ENCODE measurements around the gene SH3BP5L. TPM values are rescaled to one million over a fixed set of nuclear protein-coding genes. Genes with fewer than 3 reads are reported as not detected.

SH3BP5L gene
- total and polyA plus RNA-seq, 2 of the 8 experiments (the other 6 are each of a cell fraction or from before 2014, with no cell fraction given), result 20.2 to 28.4 TPM

- Histone ChIP-seq H2BK5ac (ENCODE audit: low read depth, low read length) (peak within 1 kb of the TSS; percentile 27; the same call in 1 of the 2 replicates), H4K5ac (ENCODE audit: insufficient read length, low read depth, low read length) (peak within 1 kb of the TSS; percentile 53), H3K23me2 (ENCODE audit: low read depth, low read length) (peaks cover 26% of the 10 kb centered on the region), H3K23ac (ENCODE audit: insufficient read length) (no peak within 1 kb of the TSS), H2BK15ac (ENCODE audit: low read length) (peak within 1 kb of the TSS; percentile 61; the same call in 1 of the 2 replicates), H3K14ac (ENCODE audit: insufficient read length) (no peak within 1 kb of the TSS), H3K27ac (ENCODE audit: low read depth, low read length) (peak within 1 kb of the TSS; percentile 75), H3K36me3 (ENCODE audit: control insufficient read depth in 2 of 4, insufficient read depth in 4 of 4, low read length in 3 of 4) (peaks cover 3 to 17% (median 11%) of the 10 kb centered on the region in 4 experiments; a peak in 7 of 8 replicates), H3K4me2 (ENCODE audit: insufficient read depth in 1 of 2, low read depth in 2 of 2, low read length in 2 of 2) (peak within 1 kb of the TSS; percentile 80 to 99), H2BK20ac (ENCODE audit: low read length) (no peak within 1 kb of the TSS), H3K4ac (replicated peaks; ENCODE audit: insufficient read length, low read depth, low read length) (peak within 1 kb of the TSS; percentile 47), H4K91ac (replicated peaks; ENCODE audit: insufficient read length, low read length) (peak within 1 kb of the TSS; percentile 77), H3K18ac (ENCODE audit: extremely low read depth, low read length) (peak within 1 kb of the TSS; percentile 95), H3K4me1 (replicated peaks in 1 of 4; ENCODE audit: control insufficient read depth in 3 of 4, insufficient read depth in 4 of 4, low read length in 3 of 4) (peaks cover 3 to 18% (median 14%) of the 10 kb centered on the region in 4 experiments), H3K27me3 (replicated peaks in 1 of 4; ENCODE audit: control insufficient read depth in 3 of 4, extremely low read depth in 1 of 4, insufficient read depth in 3 of 4, low read length in 3 of 4) (peaks cover 0 to 15% (median 8%) of the 10 kb centered on the region in 4 experiments; a peak in 5 of 7 replicates), H3K79me1 (ENCODE audit: low read depth, low read length) (no peaks in the 10 kb centered on the region), H3K4me3 (ENCODE audit: extremely low read depth in 1 of 4, insufficient read depth in 2 of 4, low read depth in 3 of 4, low read length in 4 of 4) (peak within 1 kb of the TSS; percentile 76 to 93 (median 84)), H2AK5ac (ENCODE audit: low read depth, low read length) (no peak within 1 kb of the TSS), H3K9me3 (ENCODE audit: insufficient read depth in 2 of 2, low read depth in 1 of 2, low read length in 1 of 2) (no peaks in the 10 kb centered on the region), H3K56ac (replicated peaks; ENCODE audit: insufficient read length, low read depth, low read length) (peak within 1 kb of the TSS; percentile 43), H2AFZ (ENCODE audit: low read length) (peak within 1 kb of the TSS; percentile 85), H2BK120ac (replicated peaks; ENCODE audit: low read depth, low read length) (no peak within 1 kb of the TSS), H3K9ac (replicated peaks in 1 of 4; ENCODE audit: extremely low read depth in 1 of 4, low read depth in 3 of 4, low read length in 3 of 4) (peak within 1 kb of the TSS; percentile 76 to 81 (median 78)), H3K79me2 (ENCODE audit: control insufficient read depth in 1 of 2, insufficient read depth in 2 of 2, low read length in 2 of 2) (peaks cover 0 to 8% of the 10 kb centered on the region in 2 experiments; a peak in 1 of 4 replicates), H4K20me1 (replicated peaks in 1 of 2; ENCODE audit: control insufficient read depth in 1 of 2, insufficient read depth in 2 of 2, low read length in 2 of 2) (no peaks in the 10 kb centered on the region), H4K8ac (ENCODE audit: extremely low read depth, insufficient read depth, low read length) (peak within 1 kb of the TSS; percentile 76), H2BK12ac (ENCODE audit: low read depth, low read length) (peak within 1 kb of the TSS; percentile 62; the same call in 1 of the 2 replicates)
- POLR2A ChIA-PET (ENCODE audit: partially characterized antibody), result interaction anchor here (0.5 to 5.9 kb wide), 18 partner anchors 10 to 1529 kb away, joined by 3 to 46 read pairs (median 6); partner anchors contain the start of genes PGBD2, SH3BP5L and ZNF672
- CTCF ChIA-PET (ENCODE audit: partially characterized antibody), result interaction anchor here (0.6 to 5.0 kb wide), 18 partner anchors 9 to 1495 kb away, joined by 3 to 58 read pairs (median 5); partner anchors contain the start of genes SH3BP5L and ZNF672
- 9% methylated on average over 57 of the region's 62 CpGs; no CpG with 5 or more reads in 1 of the 2 experiments for WGBS, 2 experiments (ENCODE audit: extremely low coverage in 1 of 2, insufficient coverage in 1 of 2, insufficient read length in 1 of 2, insufficient replicate concordance in 2 of 2, low coverage in 1 of 2, low lambda C conversion rate in 2 of 2, missing lambda C conversion rate in 1 of 2)
- FAIRE-seq (no peak), DNase-seq (ENCODE audit: low read depth in 1 of 2, low spot score in 2 of 2) (peak; percentile 88 to 96)
- TF ChIP-seq TAF1 (IDR thresholded peaks at IDR 0.05; ENCODE audit: low read depth, low read length), result peak; percentile 49; the same call in 1 of the 2 replicates
- no peak for TF ChIP-seq SAP30 (IDR thresholded peaks at IDR 0.05; ENCODE audit: insufficient read depth, insufficient replicate concordance, low read length)
- TF ChIP-seq, protein P1, sequence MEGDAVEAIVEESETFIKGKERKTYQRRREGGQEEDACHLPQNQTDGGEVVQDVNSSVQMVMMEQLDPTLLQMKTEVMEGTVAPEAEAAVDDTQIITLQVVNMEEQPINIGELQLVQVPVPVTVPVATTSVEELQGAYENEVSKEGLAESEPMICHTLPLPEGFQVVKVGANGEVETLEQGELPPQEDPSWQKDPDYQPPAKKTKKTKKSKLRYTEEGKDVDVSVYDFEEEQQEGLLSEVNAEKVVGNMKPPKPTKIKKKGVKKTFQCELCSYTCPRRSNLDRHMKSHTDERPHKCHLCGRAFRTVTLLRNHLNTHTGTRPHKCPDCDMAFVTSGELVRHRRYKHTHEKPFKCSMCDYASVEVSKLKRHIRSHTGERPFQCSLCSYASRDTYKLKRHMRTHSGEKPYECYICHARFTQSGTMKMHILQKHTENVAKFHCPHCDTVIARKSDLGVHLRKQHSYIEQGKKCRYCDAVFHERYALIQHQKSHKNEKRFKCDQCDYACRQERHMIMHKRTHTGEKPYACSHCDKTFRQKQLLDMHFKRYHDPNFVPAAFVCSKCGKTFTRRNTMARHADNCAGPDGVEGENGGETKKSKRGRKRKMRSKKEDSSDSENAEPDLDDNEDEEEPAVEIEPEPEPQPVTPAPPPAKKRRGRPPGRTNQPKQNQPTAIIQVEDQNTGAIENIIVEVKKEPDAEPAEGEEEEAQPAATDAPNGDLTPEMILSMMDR (IDR thresholded peaks at IDR 0.05; ENCODE audit: control extremely low read depth in 1 of 3, insufficient read depth in 1 of 3, low read depth in 1 of 3, low read length in 3 of 3), result no peak
- TF ChIP-seq NANOG (IDR thresholded peaks at IDR 0.05; ENCODE audit: insufficient read depth, low read depth, low read length, poor library complexity, severe bottlenecking), result no peak
Measured at GRCh38 chr1:248858891-248859889, 33.5 kb upstream of the SH3BP5L start, which contains the start of gene ZNF692. Gene ZNF692 (minus strand): TSS chr1:248859085. CDS start chr1:248858309, 776 bp downstream.

Measured in H1 (cell line).